Upper lobe of left lung (tissue), 4 donors: ENCODE data around the gene HPCA.
"Not testable (repeated sequence)": the region's sequence is repeated elsewhere in the genome, so short reads cannot be mapped to it uniquely, and the experiment has no call there.

Experiments
- CTCF ChIP-seq, 6 experiments: fragments of 450-650 bp in 4 of 6; fragments of 200-600 bp in 2 of 6; sonication (generic) in 2 of 6; IDR thresholded peaks; one replicate each; pipeline ENCODE4 v1.5.1; 2016 to 2019; ENCODE audit warnings: antibody characterized with exemption in 6 of 6
- EP300 ChIP-seq, 4 donors: sonication (generic); formaldehyde crosslinking; IDR thresholded peaks; one replicate each; pipeline ENCODE4 v1.5.1; 2017; ENCODE audit warnings: antibody characterized with exemption in 4 of 4, control low read depth in 2 of 4
- POLR2A ChIP-seq, 4 donors: fragments of 450-650 bp; IDR thresholded peaks; one replicate each; pipeline ENCODE4 v1.5.1; 2016 to 2017; ENCODE audit warnings: antibody characterized with exemption in 4 of 4, mild to moderate bottlenecking in 2 of 4
- POLR2AphosphoS5 ChIP-seq, 2 donors: sonication (generic); formaldehyde crosslinking; IDR thresholded peaks; one replicate each; pipeline ENCODE4 v1.5.1; 2017; ENCODE audit warnings: antibody characterized with exemption in 2 of 2

- not testable (repeated sequence) for TF ChIP-seq CTCF, POLR2A, POLR2AphosphoS5, EP300 (IDR thresholded peaks at IDR 0.05)
These were observed 19.3 kb downstream of the HPCA start for GRCh38 chr1:32905588-32905987.
